OCI-M2 (cell line): Measurements from ENCODE around the gene MED8.
"Not testable (repeated sequence)": the region's sequence is repeated elsewhere in the genome, so short reads cannot be mapped to it uniquely, and the experiment has no call there.

Experiments used
- DNase-seq: peaks from one replicate; lab custom pipeline; 2025; ENCODE audit not compliant: unreplicated experiment; lab: John Stamatoyannopoulos, UW

The MED8 gene

GRCh38 chr1:43387976-43388599, 1.5 kb downstream of the MED8 start:
- no peak for DNase-seq

DNA sequence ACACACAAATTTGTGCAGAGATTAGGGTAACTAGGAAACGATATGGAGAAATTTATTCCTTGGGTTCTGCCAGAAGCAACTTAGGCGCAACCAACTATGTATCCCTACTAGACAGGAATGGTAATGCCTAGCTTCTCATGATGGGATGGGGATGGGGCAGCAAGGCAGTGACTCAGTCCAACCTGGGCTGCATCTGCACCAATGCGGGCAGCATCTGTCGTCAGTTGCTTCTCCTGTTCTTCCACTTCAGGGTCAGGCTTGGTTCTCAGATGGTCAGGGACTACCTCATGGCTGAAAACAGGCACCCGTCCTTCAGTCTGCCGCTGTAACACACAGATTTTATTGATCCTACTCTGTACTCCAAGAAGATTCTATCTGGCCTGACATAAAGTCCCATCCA, 2.9 kb downstream of the MED8 start:
- no peak for DNase-seq

GRCh38 chr1:43383449-43383848, 6.2 kb downstream of the MED8 start:
- DNase-seq = no peak

GRCh38 chr1:43382027-43382779, 7.4 kb downstream of the MED8 start:
- DNase-seq = no peak

DNA sequence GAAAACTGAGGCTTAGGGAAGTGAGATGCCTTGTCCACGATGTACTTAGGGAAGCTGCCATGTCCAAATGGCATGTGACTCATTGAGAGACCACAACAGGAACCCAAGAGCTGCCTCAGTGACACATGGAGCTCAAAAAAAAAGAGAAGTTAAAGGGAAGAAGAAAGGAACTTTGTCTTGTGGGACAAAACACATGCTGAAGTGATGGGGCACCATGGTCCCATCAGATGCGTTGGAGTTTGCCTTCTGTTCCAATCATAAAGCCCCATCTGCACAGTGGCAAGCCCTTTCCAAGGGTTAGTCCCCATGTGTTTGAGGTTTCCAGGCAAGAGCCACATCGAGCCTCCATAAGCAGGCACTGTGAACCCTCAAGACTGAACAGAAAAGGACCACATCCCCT, 8.0 kb downstream of the MED8 start:
- no peak for DNase-seq

DNA sequence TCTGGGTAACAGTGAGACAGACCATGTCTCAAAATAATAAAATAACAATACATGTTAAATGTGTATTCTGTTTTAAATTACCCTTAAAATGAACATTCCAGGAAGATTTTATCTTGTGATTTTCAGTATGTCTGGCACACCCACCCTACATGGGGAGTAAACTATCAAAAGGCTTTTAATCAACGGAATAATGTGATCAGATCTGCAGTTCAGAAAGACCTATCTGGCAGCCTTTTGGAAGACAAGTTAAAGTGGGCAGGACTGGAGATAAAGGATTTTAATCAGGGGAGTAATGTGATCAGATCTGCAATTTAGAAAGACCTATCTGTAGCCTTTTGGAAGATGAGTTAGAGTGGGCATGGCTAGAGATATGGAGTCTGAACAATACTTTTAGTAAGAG, 10.1 kb downstream of the MED8 start:
- DNase-seq = no peak

DNA sequence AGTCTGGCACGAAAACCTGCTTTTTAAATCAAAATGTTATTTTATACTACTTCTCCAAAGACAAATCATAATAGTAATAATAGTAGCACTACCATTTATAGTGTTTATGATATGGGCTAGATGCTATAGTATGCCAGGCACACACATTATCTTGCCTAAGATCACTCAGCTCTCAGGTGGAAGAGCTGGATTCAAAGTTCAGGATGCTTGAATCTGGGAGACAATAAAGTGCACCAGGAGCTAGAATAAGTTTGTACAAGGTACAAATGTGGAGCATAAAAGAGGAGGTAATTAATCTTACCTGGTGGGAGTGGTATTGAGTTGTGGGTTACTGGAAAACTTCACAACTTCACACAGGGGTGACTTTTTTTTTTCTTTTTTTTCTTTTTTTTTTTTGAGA, 11.8 kb downstream of the MED8 start:
- no peak for DNase-seq

DNA sequence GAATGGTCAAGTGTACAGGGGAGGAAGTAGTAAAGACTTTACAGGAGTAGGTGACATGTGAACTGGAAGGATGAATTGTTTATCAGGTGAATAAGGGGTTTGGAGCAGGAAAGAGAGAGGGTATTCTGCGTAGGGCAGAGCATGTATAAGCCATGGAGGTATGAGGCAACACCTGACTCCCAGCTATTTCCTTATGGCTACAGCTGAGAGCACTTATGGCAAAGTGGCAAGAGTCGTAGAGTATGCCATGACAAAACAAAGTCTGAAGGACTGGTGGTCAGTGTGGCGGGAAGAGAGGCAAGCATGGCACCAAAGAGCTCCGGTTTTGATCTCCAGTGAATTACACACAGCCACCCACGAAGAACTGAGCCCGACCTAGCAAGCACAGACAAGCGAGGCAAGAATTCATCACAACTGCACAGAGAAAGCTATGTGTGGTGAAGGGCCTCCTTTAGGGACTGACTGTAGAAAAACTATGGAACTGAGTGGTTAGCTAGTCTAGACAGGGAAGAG, 12.8 kb downstream of the MED8 start:
- no peak for DNase-seq

GRCh38 chr1:43373066-43373940, 16.3 kb downstream of the MED8 start:
- no peak for DNase-seq

- DNase-seq = no peak
Measured at GRCh38 chr1:43372172-43372571, 17.4 kb downstream of the MED8 start.

GRCh38 chr1:43370564-43370963, 19.0 kb downstream of the MED8 start:
- DNase-seq = no peak

DNA sequence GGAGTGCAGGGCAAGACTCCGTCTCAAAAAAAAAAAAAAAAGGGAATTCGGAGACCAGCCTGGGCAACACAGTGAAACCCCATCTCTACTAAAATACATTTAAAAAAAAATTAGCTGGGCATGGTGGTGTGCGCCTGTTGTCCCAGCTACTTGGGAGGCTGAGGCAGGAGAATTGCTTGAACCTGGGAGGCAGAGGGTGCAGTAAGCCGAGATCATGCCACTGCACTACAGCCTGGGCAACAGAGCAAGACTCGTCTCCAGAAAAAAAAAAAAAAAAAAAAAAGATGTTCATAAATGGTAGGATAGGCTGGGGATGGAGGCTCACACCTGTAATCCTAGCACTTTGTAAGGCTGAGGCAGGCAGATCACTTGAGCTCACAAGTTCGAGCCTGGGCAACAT, 19.8 kb downstream of the MED8 start:
- DNase-seq = not testable (repeated sequence)

GRCh38 chr1:43368646-43369020, 21.0 kb downstream of the MED8 start:
- no peak for DNase-seq

GRCh38 chr1:43367904-43368645, 21.5 kb downstream of the MED8 start, which contains the start of gene ELOVL1:
TSS of gene ELOVL1 (minus strand) at chr1:43368011. CDS start at chr1:43365609, 2,402 bp downstream.
- DNase-seq = peak; percentile 34

GRCh38 chr1:43367026-43367903, 22.3 kb downstream of the MED8 start:
- no peak for DNase-seq

- no peak for DNase-seq
Measured at GRCh38 chr1:43366601-43367025, 23.0 kb downstream of the MED8 start.

GRCh38 chr1:43366179-43366578, 23.4 kb downstream of the MED8 start:
- DNase-seq = no peak

DNA sequence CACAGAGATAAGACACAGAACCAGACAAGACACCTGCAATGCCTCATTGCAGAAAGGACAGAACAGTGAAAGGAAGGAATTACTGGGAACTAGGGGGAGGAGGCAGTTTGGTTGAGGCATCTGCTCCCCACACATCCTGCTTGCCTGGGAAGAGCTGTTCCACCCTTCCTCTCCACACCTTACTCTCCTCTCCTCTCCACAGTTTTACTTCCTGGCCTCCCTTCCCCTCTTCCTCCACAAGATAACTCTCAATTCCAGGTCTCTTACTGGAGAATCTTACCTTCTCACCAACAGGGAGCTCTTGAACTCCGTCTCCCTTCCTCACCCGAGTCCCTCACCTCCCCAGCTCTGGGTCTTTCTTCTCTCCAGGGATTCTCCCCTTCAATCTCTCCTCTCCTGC, 23.9 kb downstream of the MED8 start:
- no peak for DNase-seq

- no peak for DNase-seq
Measured at GRCh38 chr1:43363935-43364525, 25.6 kb downstream of the MED8 start.
